K562 (cell line): ENCODE data around the gene ITGA3. TPM values are rescaled to one million over a fixed set of nuclear protein-coding genes. Genes with fewer than 3 reads are reported as not detected.

ENCODE experiments used
- ATAC-seq: fragments of 200-7000 bp; cut with Tn5 transposase; 3 replicates; pipeline ENCODE4 v1.9.1; 2020; ENCODE audit warnings: moderate library complexity
- BruUV-seq: library from RNA; stranded (reverse); fragments of 400-500 nt; replicated peaks from 2 replicates; lab custom pipeline; 2021; lab: Mats Ljungman, UMichigan
- CTCF ChIA-PET: fragments of 300-600 bp; formaldehyde crosslinking; extraction: SDS; loops from one replicate; lab custom pipeline; 2021; ENCODE audit warnings: low intra/inter-chr PET ratio; lab: Yijun Ruan, JAX
- POLR2A ChIA-PET: fragments of 300-600, 350-650 bp; sonication (Branson Sonifier 250); formaldehyde crosslinking; extraction: SDS; loops from one replicate; lab custom pipeline; 2021; ENCODE audit warnings: antibody characterized with exemption, inconsistent platforms; lab: Yijun Ruan, JAX
- DNase-seq, 4 experiments: peaks; one replicate each; pipeline versions ENCODE4 v3.0.0 to v3.0.0-alpha.2; 2011 to 2018; ENCODE audit warnings: low spot score in 3 of 4, mixed read lengths in 3 of 4; ENCODE audit errors: extremely low read depth in 1 of 4
- FAIRE-seq: peaks from 2 replicates; lab custom pipeline; 2011; peaks lifted over from hg19 to GRCh38; lab: Jason Lieb, UNC
- H2AFZ ChIP-seq: 2 replicates; pipeline ENCODE4 v1.6.0; 2011; ENCODE audit warnings: low read depth, low read length, control low read depth, inconsistent platforms
- H3K27ac ChIP-seq: fragments of 200-600 bp; 3 replicates; pipeline ENCODE4 v1.8.0; 2011; ENCODE audit warnings: low read depth, mild to moderate bottlenecking, control low read depth, inconsistent platforms, low read length, moderate library complexity, mixed read lengths; ENCODE audit errors: extremely low read depth
- H3K27me3 ChIP-seq, 2 experiments: fragments of 300-600 bp in 1 of 2; 2 replicates in 1 of 2; 3 replicates in 1 of 2; pipeline versions ENCODE4 v1.6.0 to v1.8.0; 2011; ENCODE audit warnings: inconsistent platforms in 2 of 2, low read length in 2 of 2, mild to moderate bottlenecking in 1 of 2, mixed read lengths in 1 of 2, moderate library complexity in 1 of 2; ENCODE audit not compliant: control insufficient read depth in 2 of 2, insufficient read depth in 2 of 2
- H3K36me3 ChIP-seq: fragments of 300-600 bp; 3 replicates; pipeline ENCODE4 v1.8.0; 2011; ENCODE audit warnings: mild to moderate bottlenecking, low read length, inconsistent platforms; ENCODE audit not compliant: control insufficient read depth, insufficient read depth
- H3K4me1 ChIP-seq, 2 experiments: fragments of 200-600 bp in 1 of 2; replicated peaks in 1 of 2; 2 replicates in 1 of 2; 3 replicates in 1 of 2; pipeline versions ENCODE4 v1.5.1 to v1.8.0; 2011; ENCODE audit warnings: inconsistent platforms in 2 of 2, low read length in 2 of 2, mild to moderate bottlenecking in 1 of 2, mixed read lengths in 1 of 2, moderate library complexity in 1 of 2; ENCODE audit not compliant: control insufficient read depth in 2 of 2, insufficient read depth in 2 of 2
- H3K4me2 ChIP-seq: 2 replicates; pipeline ENCODE4 v1.6.1; 2011; ENCODE audit warnings: low read length, control low read depth, inconsistent platforms, mixed read lengths; ENCODE audit not compliant: insufficient read depth
- H3K4me3 ChIP-seq: fragments of 200-600 bp; sonication (generic), shearing (Covaris generic); 2 replicates; pipeline ENCODE4 v1.5.1; 2016; ENCODE audit warnings: control low read depth, inconsistent platforms
- H3K79me2 ChIP-seq: fragments of 200-600 bp; 3 replicates; pipeline ENCODE4 v1.8.0; 2011; ENCODE audit warnings: low read length, inconsistent platforms; ENCODE audit not compliant: control insufficient read depth, insufficient read depth
- H3K9ac ChIP-seq, 2 experiments: 2 replicates each; pipeline versions ENCODE4 v1.6.0 to v1.6.1; 2011; ENCODE audit warnings: low read depth in 2 of 2, low read length in 2 of 2, control low read depth in 1 of 2, inconsistent platforms in 1 of 2, mild to moderate bottlenecking in 1 of 2, mixed read lengths in 1 of 2; ENCODE audit not compliant: insufficient read depth in 1 of 2
- H3K9me1 ChIP-seq: one replicate; pipeline ENCODE4 v1.6.0; 2011; ENCODE audit warnings: inconsistent platforms, mild to moderate bottlenecking, low read length, moderate library complexity; ENCODE audit not compliant: control insufficient read depth, insufficient read depth
- H3K9me3 ChIP-seq: replicated peaks from 2 replicates; pipeline ENCODE4 v1.5.1; 2011; ENCODE audit warnings: low read depth, low read length, inconsistent platforms; ENCODE audit not compliant: control insufficient read depth, insufficient read depth
- H4K20me1 ChIP-seq: replicated peaks from 2 replicates; pipeline ENCODE4 v1.6.1; 2011; ENCODE audit warnings: low read length, inconsistent platforms, mixed read lengths; ENCODE audit not compliant: control insufficient read depth, insufficient read depth
- ATF1 ChIP-seq, 2 experiments: fragments of 450-650 bp in 1 of 2; IDR thresholded peaks; 2 replicates each; pipeline ENCODE4 v1.6.1; 2016; ENCODE audit warnings: missing compliant biosample characterization in 1 of 2, missing genetic modification characterization in 1 of 2
- CBX8 ChIP-seq: fragments of 200-600 bp; sonication (generic); IDR thresholded peaks from 2 replicates; pipeline ENCODE4 v1.6.1; 2012; ENCODE audit warnings: borderline replicate concordance, mixed run types, low read depth, mild to moderate bottlenecking, moderate library complexity, mixed read lengths, low read length, control low read depth, inconsistent platforms; ENCODE audit not compliant: poor library complexity, severe bottlenecking; ENCODE audit errors: extremely low read depth
- ETS1 ChIP-seq: conservative IDR thresholded peaks from 2 replicates; pipeline ENCODE4 v1.6.1; 2011; ENCODE audit warnings: low read depth, mild to moderate bottlenecking, low read length; ENCODE audit not compliant: control insufficient read depth
- FOXA3 ChIP-seq, 2 experiments: fragments of 450-650 bp in 1 of 2; sonication (generic) in 1 of 2; formaldehyde crosslinking; IDR thresholded peaks in 1 of 2; conservative IDR thresholded peaks in 1 of 2; 2 replicates each; pipeline versions ENCODE4 v1.4.0 to v1.8.0; 2020 to 2022; ENCODE audit warnings: mild to moderate bottlenecking in 2 of 2, missing genetic modification reagents in 1 of 2
- MAFK ChIP-seq: IDR thresholded peaks from 2 replicates; pipeline ENCODE4 v1.6.1; 2011; ENCODE audit warnings: low read length, improper control_type of control experiment
- NR2F6 ChIP-seq: fragments of 450-650 bp; formaldehyde crosslinking; IDR thresholded peaks from 2 replicates; pipeline ENCODE4 v1.4.0; 2020; ENCODE audit warnings: mild to moderate bottlenecking
- SMC3 ChIP-seq: conservative IDR thresholded peaks from 2 replicates; pipeline ENCODE4 v1.6.1; 2011; ENCODE audit warnings: low read depth, low read length, improper control_type of control experiment; ENCODE audit not compliant: insufficient read depth
- STAT5B ChIP-seq: fragments of 250-450 bp; sonication (Bioruptor Pico); IDR thresholded peaks from 2 replicates; pipeline ENCODE4 v1.8.0; 2021; ENCODE audit warnings: mild to moderate bottlenecking, inconsistent platforms
- TCF3 ChIP-seq: sonication (generic); formaldehyde crosslinking; IDR thresholded peaks from 2 replicates; pipeline ENCODE4 v1.4.0; 2020; ENCODE audit warnings: mild to moderate bottlenecking, missing genetic modification reagents
- TSHZ1 ChIP-seq: fragments of 250-450 bp; sonication (Bioruptor Pico); IDR thresholded peaks from 2 replicates; pipeline ENCODE4 v1.4.0; 2020; ENCODE audit warnings: mild to moderate bottlenecking, moderate library complexity
- ZEB2 ChIP-seq: fragments of 450-650 bp; IDR thresholded peaks from 2 replicates; pipeline ENCODE4 v1.6.1; 2016
- ZFP1 ChIP-seq: fragments of 450-650 bp; formaldehyde crosslinking; IDR thresholded peaks from 2 replicates; pipeline ENCODE4 v1.4.0; 2020; ENCODE audit warnings: mild to moderate bottlenecking, mixed read lengths
- ZFX ChIP-seq: sonication (generic); formaldehyde crosslinking; IDR thresholded peaks from 2 replicates; pipeline ENCODE4 v1.8.0; 2022; ENCODE audit warnings: mild to moderate bottlenecking, missing genetic modification reagents, moderate library complexity
- ZNF224 ChIP-seq: sonication (generic); formaldehyde crosslinking; IDR thresholded peaks from 2 replicates; pipeline ENCODE4 v1.8.0; 2022; ENCODE audit warnings: mild to moderate bottlenecking, missing genetic modification reagents
- ZNF584 ChIP-seq: fragments of 200-800 bp; sonication (Bioruptor generic); IDR thresholded peaks from 2 replicates; pipeline ENCODE4 v1.6.1; 2016; ENCODE audit warnings: low read depth, mild to moderate bottlenecking, missing genetic modification characterization, missing compliant biosample characterization
- ZNF740 ChIP-seq, 3 experiments: fragments of 200-800 bp in 1 of 3; sonication (Bioruptor generic) in 1 of 3; sonication (generic) in 1 of 3; formaldehyde crosslinking in 1 of 3; IDR thresholded peaks; 2 replicates each; pipeline versions ENCODE4 v1.6.1 to v1.8.0; 2016 to 2022; ENCODE audit warnings: mild to moderate bottlenecking in 2 of 3, missing compliant biosample characterization in 2 of 3, missing genetic modification characterization in 2 of 3, missing genetic modification reagents in 1 of 3
- ZNF79 ChIP-seq: fragments of 250-450 bp; sonication (Bioruptor Pico); IDR thresholded peaks from 2 replicates; pipeline ENCODE4 v1.4.0; 2020; ENCODE audit warnings: low read depth, mild to moderate bottlenecking, moderate library complexity
- WGBS: fragments of 100-300 bp; shearing (Covaris generic); methylation state at CpG from one replicate; pipeline ENCODE4 v1.1.6; 2016; ENCODE audit warnings: low coverage, mixed read lengths; ENCODE audit not compliant: insufficient coverage; ENCODE audit errors: missing lambda C conversion rate; 5-methylcytosine and 5-hydroxymethylcytosine counted together
- in situ Hi-C: fragments of 300-500 bp; cut with MboI; formaldehyde crosslinking; loops from 4 replicates; pipeline ENCODE4 v1.15.0; 2018; ENCODE audit warnings: inconsistent platforms, mixed read lengths
- intact Hi-C: fragments of 100-400 bp; cut with micrococcal nuclease; formaldehyde crosslinking; loops from 2 replicates; pipeline ENCODE4 v1.14.2; 2022
- polyA plus RNA-seq, 8 experiments: library from polyadenylated mRNA; depleted of rRNA in 4 of 8; stranded (reverse) in 5 of 8; unstranded in 3 of 8; fragments of >200 nt; fragmentation: Nextera tagmentation in 2 of 8; fragmentation: Illumina TruSeq in 1 of 8; extraction: Ambion mirVana in 2 of 8; extraction: Trizol in 1 of 8; gene quantifications; 2 replicates each; pipeline versions ENCODE4 v1.2.1 to v1.2.3, GENCODE V29; 2011 to 2014; ENCODE audit warnings: inconsistent platforms in 1 of 8, missing spikeins in 1 of 8
- total RNA-seq, 7 experiments: library from RNA; depleted of rRNA in 6 of 7; stranded (reverse); fragments of >200 nt in 6 of 7; fragmentation: Illumina TruSeq in 2 of 7; extraction: Trizol in 2 of 7; gene quantifications; 2 replicates each; pipeline versions ENCODE4 v1.2.1 to v1.2.3, GENCODE V29; 2011 to 2021; ENCODE audit warnings: low replicate concordance in 1 of 7

The ITGA3 gene
- total and polyA plus RNA-seq, 9 of the 15 experiments (the other 6 are each of a cell fraction or from before 2014, with no cell fraction given), result 0.03 to 0.75 (median 0.14) TPM; not detected in 2

- BruUV-seq, result no TSS peak
- H3K4me1 ChIP-seq, result peaks cover 0 to 4% of the 10 kb centered on the region in 2 experiments; a peak in 1 of 5 replicates
- no peak overlapping the region for H3K4me3 ChIP-seq
- ChIA-PET CTCF (no interaction called here), POLR2A (interaction anchor here (1.1 kb wide), 1 partner anchor 8 kb away, joined by 4 read pairs; no protein-coding TSS in a partner anchor)
- ATAC-seq (no peak), DNase-seq (no peak), FAIRE-seq (no peak)
- H4K20me1 ChIP-seq, result peaks cover 3% of the 10 kb centered on the region; the same call in 1 of the 2 replicates
- peaks cover 6 to 38% of the 10 kb centered on the region in 2 experiments for H3K27me3 ChIP-seq
- intact Hi-C loops (no loop called here), in situ Hi-C loops (no loop called here)
- no peak overlapping the region for H3K27ac ChIP-seq
- 1% methylated on average over 13 of the region's 13 CpGs for WGBS
- no peaks in the 10 kb centered on the region for H3K9me3 ChIP-seq
- H3K4me2 ChIP-seq, result no peak overlapping the region
- no peaks in the 10 kb centered on the region for H3K9me1 ChIP-seq
- H2AFZ ChIP-seq, result no peak overlapping the region
- no peaks in the 10 kb centered on the region for H3K36me3 ChIP-seq
- no peaks in the 10 kb centered on the region for H3K79me2 ChIP-seq
- H3K9ac ChIP-seq, result no peak overlapping the region
- TF ChIP-seq ZEB2, result no peak
- TF ChIP-seq CBX8, result no peak
- no peak for TF ChIP-seq TSHZ1 (CRISPR knock-in tag)
- TF ChIP-seq ZNF79, result no peak
- TF ChIP-seq TCF3, result no peak
- TF ChIP-seq ZNF584, result no peak
- no peak for TF ChIP-seq ZNF740 (CRISPR knock-in tag; IDR thresholded peaks at IDR 0.05)
- no peak for TF ChIP-seq ZNF740 (tag; IDR thresholded peaks at IDR 0.05)
- TF ChIP-seq ATF1 (CRISPR knock-in tag; IDR thresholded peaks at IDR 0.05), result no peak
- TF ChIP-seq ATF1 (tag; IDR thresholded peaks at IDR 0.05), result no peak
- no peak for TF ChIP-seq FOXA3 (CRISPR knock-in tag; conservative IDR thresholded peaks at IDR 0.05 in 1 of 2, IDR thresholded peaks at IDR 0.05 in 1 of 2)
- TF ChIP-seq SMC3, result no peak
- no peak for TF ChIP-seq ZNF224 (CRISPR knock-in tag)
- TF ChIP-seq STAT5B (CRISPR knock-in tag), result no peak
- no peak for TF ChIP-seq NR2F6 (CRISPR knock-in tag)
- TF ChIP-seq ZFP1 (CRISPR knock-in tag), result no peak
- no peak for TF ChIP-seq MAFK
- no peak for TF ChIP-seq ZFX
- TF ChIP-seq ETS1, result no peak
These were observed 12.1 kb downstream of the ITGA3 start for GRCh38 chr17:50067996-50068395.
